Coronary artery (tissue), 2 donors: ENCODE results near the gene LTB4R.
"Not testable (repeated sequence)": the region's sequence is repeated elsewhere in the genome, so short reads cannot be mapped to it uniquely, and the experiment has no call there.

Experiments used
- DNase-seq: peaks from one replicate; pipeline ENCODE4 v3.0.0-alpha.2; 2017; ENCODE audit warnings: low spot score
- H3K27ac ChIP-seq, 2 donors: fragments of 200-600 bp; sonication (generic); one replicate each; pipeline ENCODE4 v1.5.1; 2016 to 2019
- H3K4me3 ChIP-seq: fragments of 200-600 bp; sonication (generic); 2 replicates; pipeline ENCODE4 v1.5.1; 2016; ENCODE audit warnings: mild to moderate bottlenecking, moderate library complexity
- TF ChIP-seq, protein P1 (sequence below): fragments of 200-600 bp; sonication (generic); IDR thresholded peaks from one replicate; pipeline ENCODE4 v1.5.1; 2019; ENCODE audit warnings: antibody characterized with exemption

Gene LTB4R

DNA sequence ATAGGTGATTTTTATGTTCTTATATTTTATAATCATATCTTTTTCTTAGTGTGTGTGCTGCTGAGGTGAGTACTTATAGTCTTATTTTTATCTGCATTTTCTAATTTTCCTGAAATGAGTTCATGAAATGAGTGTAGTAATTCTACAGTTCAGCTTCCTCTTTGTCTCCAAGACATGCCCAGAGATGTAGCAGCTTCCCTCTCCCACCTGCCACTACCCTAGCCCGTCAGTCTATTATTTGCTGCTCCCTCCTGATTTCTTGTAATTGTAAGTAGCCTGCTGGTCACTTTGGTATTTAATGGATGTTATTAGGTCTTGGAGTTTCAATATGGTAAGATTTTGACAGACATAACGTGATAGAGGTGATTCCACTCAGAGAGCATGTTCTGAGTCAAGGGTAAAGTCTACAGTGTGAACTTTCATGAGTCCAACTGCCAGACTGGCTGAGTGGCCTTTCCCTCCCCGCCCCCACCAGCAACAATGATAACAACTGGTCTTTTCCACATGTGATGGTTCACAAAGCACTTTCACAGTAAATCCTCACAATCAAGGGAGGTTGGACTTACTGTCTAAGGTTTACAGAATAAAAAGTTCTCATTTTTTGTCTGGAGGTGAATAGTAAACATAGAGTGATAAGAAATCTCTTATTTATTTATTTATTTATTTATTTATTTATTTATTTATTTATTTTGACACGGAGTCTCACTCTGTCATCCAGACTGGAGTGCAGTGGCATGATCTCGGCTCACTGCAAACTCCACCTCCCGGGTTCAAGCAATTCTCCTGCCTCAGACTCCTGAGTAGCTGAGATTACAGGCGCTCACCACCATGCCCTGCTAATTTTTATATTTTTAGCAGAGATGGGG is 32.7 kb downstream of the LTB4R start:
- no peak overlapping the region for H3K4me3 ChIP-seq
- DNase-seq = no peak
- H3K27ac ChIP-seq = no peak overlapping the region
- TF ChIP-seq, protein P1, sequence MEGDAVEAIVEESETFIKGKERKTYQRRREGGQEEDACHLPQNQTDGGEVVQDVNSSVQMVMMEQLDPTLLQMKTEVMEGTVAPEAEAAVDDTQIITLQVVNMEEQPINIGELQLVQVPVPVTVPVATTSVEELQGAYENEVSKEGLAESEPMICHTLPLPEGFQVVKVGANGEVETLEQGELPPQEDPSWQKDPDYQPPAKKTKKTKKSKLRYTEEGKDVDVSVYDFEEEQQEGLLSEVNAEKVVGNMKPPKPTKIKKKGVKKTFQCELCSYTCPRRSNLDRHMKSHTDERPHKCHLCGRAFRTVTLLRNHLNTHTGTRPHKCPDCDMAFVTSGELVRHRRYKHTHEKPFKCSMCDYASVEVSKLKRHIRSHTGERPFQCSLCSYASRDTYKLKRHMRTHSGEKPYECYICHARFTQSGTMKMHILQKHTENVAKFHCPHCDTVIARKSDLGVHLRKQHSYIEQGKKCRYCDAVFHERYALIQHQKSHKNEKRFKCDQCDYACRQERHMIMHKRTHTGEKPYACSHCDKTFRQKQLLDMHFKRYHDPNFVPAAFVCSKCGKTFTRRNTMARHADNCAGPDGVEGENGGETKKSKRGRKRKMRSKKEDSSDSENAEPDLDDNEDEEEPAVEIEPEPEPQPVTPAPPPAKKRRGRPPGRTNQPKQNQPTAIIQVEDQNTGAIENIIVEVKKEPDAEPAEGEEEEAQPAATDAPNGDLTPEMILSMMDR = no peak

DNA sequence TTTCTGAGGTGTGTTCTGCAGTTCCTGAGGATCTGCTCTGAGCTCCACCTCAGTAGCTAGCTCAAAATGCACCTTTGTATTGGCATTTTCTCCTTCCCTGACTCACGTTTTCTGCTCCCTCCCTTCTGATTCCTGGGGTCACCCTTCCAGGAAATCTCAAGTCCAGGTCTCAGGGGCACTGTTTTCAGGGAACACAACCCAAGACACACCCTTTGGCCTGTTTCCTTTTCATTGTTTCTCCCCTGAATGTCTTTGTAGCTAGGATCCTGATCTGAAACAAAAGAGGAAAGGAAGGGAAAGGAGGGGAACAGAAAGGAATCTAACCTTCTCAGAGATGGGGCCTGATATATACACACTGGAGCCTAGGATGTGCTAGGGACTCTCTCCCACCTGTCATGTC is 35.8 kb downstream of the LTB4R start:
- no peak overlapping the region for H3K4me3 ChIP-seq
- TF ChIP-seq, protein P1 = no peak
- H3K27ac ChIP-seq = peak overlapping the region in 1 of 2 donors; percentile 22
- DNase-seq = no peak

DNA sequence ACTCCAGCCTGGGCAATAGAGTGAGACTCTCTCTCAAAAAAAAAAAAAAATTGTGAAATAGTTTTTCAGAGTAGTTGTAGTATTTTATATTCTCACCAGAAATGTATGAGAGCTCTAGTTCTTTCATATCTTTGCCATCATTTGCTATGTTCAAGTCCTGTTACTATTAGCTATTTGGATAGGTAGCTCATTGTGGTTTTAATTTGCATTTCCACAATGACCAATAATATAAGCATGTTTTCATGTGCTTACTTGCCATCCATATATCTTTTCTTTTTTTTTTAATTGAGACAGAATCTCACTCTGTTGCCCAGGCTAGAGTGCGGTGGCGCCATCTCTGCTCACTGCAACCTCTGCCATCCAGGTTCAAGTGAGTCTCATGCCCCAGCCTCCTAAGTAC is 36.9 kb downstream of the LTB4R start:
- Histone ChIP-seq H3K27ac (no peak overlapping the region), H3K4me3 (no peak overlapping the region)
- TF ChIP-seq, protein P1 = no peak
- no peak for DNase-seq

DNA sequence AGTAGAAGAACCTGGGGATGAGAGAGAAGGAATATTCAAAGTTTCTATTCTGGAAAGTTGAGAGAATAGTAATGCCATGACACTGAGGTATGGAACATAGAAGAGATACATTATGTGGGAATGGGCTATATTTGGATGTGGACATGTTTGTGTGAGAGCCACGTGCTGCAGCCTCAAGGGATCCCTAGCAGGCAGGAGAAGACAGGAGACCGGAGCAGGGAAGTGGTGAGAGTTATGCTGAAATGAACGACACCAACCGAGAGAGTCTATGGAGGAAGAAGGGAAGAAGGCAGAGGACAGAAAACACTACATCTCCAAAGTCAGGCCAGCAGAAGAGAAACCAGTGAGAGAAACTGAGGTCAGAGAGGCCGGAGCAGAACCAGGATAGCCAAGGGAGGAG is 38.4 kb downstream of the LTB4R start:
- Histone ChIP-seq H3K27ac (no peak overlapping the region), H3K4me3 (no peak overlapping the region)
- DNase-seq = no peak
- TF ChIP-seq, protein P1 = no peak

DNA sequence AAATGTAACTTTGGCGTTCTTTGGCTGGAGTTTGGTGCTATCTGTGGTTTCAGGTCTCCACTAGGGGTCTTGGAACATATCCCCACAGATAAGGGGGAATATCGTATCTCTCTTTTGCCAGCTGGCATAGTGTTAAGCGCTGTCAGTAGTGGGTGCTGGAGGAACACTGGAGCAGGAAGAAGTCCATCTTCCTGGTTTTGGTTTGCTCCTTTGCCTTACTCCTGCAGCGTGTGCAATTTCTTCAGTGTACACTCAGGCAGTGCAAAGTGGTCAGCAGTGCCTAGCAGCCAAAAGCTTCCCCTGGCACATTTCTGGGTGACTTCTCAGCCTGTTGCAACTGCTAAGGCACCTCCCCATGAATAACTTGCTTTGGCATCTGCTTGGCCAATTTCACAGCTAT is 40.2 kb downstream of the LTB4R start:
- TF ChIP-seq, protein P1 = no peak
- H3K27ac ChIP-seq = no peak overlapping the region
- no peak for DNase-seq
- no peak overlapping the region for H3K4me3 ChIP-seq

DNA sequence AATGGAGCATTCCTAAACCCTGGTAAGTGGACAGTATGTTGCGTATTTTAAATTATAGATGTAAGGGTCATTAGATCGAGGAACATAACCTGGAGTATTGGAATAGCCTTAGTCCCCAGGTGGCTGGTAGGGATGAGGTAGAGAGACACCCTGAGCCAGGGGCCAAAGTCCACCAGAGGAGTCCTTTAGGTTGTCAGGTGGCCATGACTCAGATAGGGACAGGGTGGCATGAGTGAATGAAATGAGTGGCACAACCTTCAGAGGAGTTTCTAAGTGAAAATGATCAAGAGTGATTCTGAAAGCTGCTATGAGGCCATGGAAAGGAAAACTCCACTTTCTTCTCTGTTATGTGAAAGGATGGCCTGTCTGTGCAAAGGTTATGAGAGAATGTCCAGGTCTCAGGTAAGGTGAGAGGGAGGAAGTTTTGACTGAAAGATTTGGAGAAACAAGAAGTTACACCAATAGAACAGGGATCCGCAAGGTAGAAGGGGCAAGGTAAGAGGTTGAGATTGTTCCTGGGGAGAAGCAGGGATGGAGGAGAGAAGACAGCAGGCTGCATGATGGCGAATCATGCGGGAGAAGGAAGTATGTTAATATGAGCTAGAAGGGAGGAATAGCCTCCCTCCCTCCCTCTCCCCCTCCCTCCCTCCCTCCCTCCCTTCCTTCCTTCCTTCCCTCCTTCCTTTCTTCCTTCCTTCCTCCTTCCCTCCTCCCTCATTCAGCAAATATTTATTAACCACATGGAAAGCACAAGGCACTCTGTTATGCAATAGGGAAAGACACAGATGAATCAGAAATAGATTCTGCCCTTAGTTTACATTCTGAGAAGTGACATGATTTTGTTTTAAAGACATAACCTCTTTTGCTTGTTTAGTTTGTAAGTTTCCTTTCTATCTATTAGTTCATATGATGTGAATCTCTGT is 42.5 kb downstream of the LTB4R start:
- TF ChIP-seq, protein P1 = no peak
- no peak overlapping the region for H3K27ac ChIP-seq
- H3K4me3 ChIP-seq = no peak overlapping the region
- DNase-seq = no peak

DNA sequence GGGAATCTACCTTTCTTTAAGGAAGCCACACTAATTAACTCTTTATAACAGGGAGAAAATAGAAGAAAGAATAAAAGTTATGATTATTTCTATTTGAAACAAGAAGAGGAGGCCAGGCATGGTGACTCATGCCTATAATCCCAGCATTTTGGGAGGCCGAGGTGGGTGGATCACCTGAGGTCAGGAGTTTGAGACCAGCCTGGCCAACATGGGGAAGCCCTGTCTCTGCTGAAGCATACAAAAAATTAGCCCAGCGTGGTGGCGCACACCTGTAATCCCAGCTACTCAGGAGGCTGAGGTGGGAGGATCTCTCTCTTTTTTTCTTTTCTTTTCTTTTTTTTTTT is 43.2 kb downstream of the LTB4R start:
- H3K4me3 ChIP-seq, H3K27ac ChIP-seq, DNase-seq: not testable (repeated sequence)
